HepG2 (cell line): ENCODE measurements around the gene BIRC5. TPM values are rescaled to one million over a fixed set of nuclear protein-coding genes. Genes with fewer than 3 reads are reported as not detected.

ENCODE experiments used
- BRCA1 ChIP-seq: sonication (generic); formaldehyde crosslinking; IDR thresholded peaks from 2 replicates; pipeline ENCODE4 v1.4.0; 2020; ENCODE audit warnings: missing genetic modification reagents
- CHD2 ChIP-seq: IDR thresholded peaks from 2 replicates; pipeline ENCODE4 v1.6.1; 2011; ENCODE audit warnings: low read depth, low read length, improper control_type of control experiment
- HIVEP1 ChIP-seq: sonication (generic); formaldehyde crosslinking; IDR thresholded peaks from 2 replicates; pipeline ENCODE4 v1.4.0; 2020; ENCODE audit warnings: mild to moderate bottlenecking, missing genetic modification reagents
- JDP2 ChIP-seq: sonication (generic); formaldehyde crosslinking; IDR thresholded peaks from 2 replicates; pipeline ENCODE4 v1.8.1; 2022; ENCODE audit warnings: missing genetic modification reagents, borderline replicate concordance
- POGZ ChIP-seq: sonication (generic); formaldehyde crosslinking; IDR thresholded peaks from 2 replicates; pipeline ENCODE4 v1.4.0; 2020; ENCODE audit warnings: mild to moderate bottlenecking, missing genetic modification reagents
- SETDB1 ChIP-seq: sonication (generic); formaldehyde crosslinking; IDR thresholded peaks from 2 replicates; pipeline ENCODE4 v1.5.1; 2020; ENCODE audit warnings: missing genetic modification reagents, mild to moderate bottlenecking, borderline replicate concordance
- ZBTB33 ChIP-seq: sonication (generic); formaldehyde crosslinking; IDR thresholded peaks from 2 replicates; pipeline ENCODE4 v1.4.0; 2020; ENCODE audit warnings: missing genetic modification reagents
- ZBTB7B ChIP-seq: sonication (generic); formaldehyde crosslinking; IDR thresholded peaks from 2 replicates; pipeline ENCODE4 v1.4.0; 2020; ENCODE audit warnings: missing genetic modification reagents
- ZNF281 ChIP-seq: sonication (generic); formaldehyde crosslinking; IDR thresholded peaks from 2 replicates; pipeline ENCODE4 v1.4.0; 2020; ENCODE audit warnings: missing genetic modification reagents, borderline replicate concordance
- ZSCAN12 ChIP-seq: sonication (generic); formaldehyde crosslinking; IDR thresholded peaks from 2 replicates; pipeline ENCODE4 v1.9.0; 2021; ENCODE audit warnings: mild to moderate bottlenecking, missing genetic modification reagents
- polyA plus RNA-seq, 8 experiments: library from polyadenylated mRNA; depleted of rRNA in 3 of 8; stranded (reverse) in 7 of 8; unstranded in 1 of 8; fragments of >200 nt; fragmentation: Illumina TruSeq in 4 of 8; extraction: Trizol in 4 of 8; gene quantifications; 2 replicates each; pipeline versions ENCODE4 v1.2.1 to v1.2.3, GENCODE V29; 2011 to 2016; ENCODE audit warnings: low read depth in 4 of 8, missing spikeins in 1 of 8, mixed read lengths in 1 of 8; ENCODE audit not compliant: insufficient read depth in 1 of 8
- total RNA-seq, 5 experiments: library from RNA; depleted of rRNA; stranded (reverse); fragments of >200 nt; fragmentation: Illumina TruSeq; extraction: Trizol; gene quantifications; 2 replicates each; pipeline ENCODE4 v1.2.3, GENCODE V29; 2016; ENCODE audit warnings: low read depth in 1 of 5

Gene BIRC5
- total and polyA plus RNA-seq, 2 of the 13 experiments (the other 11 are each of a cell fraction or from before 2014, with no cell fraction given) = 30.3 to 135 TPM

GRCh38 chr17:78255029-78255656 is 41.1 kb downstream of the BIRC5 start (continued):
- no peak for TF ChIP-seq SETDB1
- no peak for TF ChIP-seq ZSCAN12
- TF ChIP-seq ZBTB7B (CRISPR knock-in tag) = no peak
- peak; percentile 94 for TF ChIP-seq ZBTB33 (CRISPR knock-in tag)
- no peak for TF ChIP-seq BRCA1 (CRISPR knock-in tag)
- 0 out of 2 replicates have a peak, but pooled peaks have one; percentile 13 for TF ChIP-seq ZNF281
- TF ChIP-seq POGZ (CRISPR knock-in tag) = no peak
- no peak for TF ChIP-seq JDP2 (CRISPR knock-in tag)
- TF ChIP-seq CHD2 = no peak
- no peak for TF ChIP-seq HIVEP1 (CRISPR knock-in tag)
